HG02885 (cell line): ENCODE measurements around the gene ACAT2.
"Not testable (repeated sequence)": the region's sequence is repeated elsewhere in the genome, so short reads cannot be mapped to it uniquely, and the experiment has no call there.

Source experiments
- ATAC-seq: cut with Tn5 transposase; IDR thresholded peaks from one replicate; pipeline ENCODE4 v1.9.1; 2021; ENCODE audit warnings: mild to moderate bottlenecking; ENCODE audit not compliant: unreplicated experiment, poor library complexity

ACAT2 gene

GRCh38 chr6:159761873-159762680 lies at the start of gene ACAT2:
Gene ACAT2, plus strand, starts transcription at chr6:159762045. Its CDS starts 43 bp downstream, at chr6:159762088.
- peak; percentile 96 for ATAC-seq

- ATAC-seq, result not testable (repeated sequence)
Observed at GRCh38 chr6:159712389-159712788, 49.5 kb upstream of the ACAT2 start.

GRCh38 chr6:159713984-159714383 lies 47.9 kb upstream of the ACAT2 start:
- no peak for ATAC-seq

- ATAC-seq, result no peak
Observed at GRCh38 chr6:159714404-159714803, 47.4 kb upstream of the ACAT2 start.

- no peak for ATAC-seq
Observed at GRCh38 chr6:159715166-159715565, 46.7 kb upstream of the ACAT2 start.

- no peak for ATAC-seq
Observed at GRCh38 chr6:159715605-159716004, 46.2 kb upstream of the ACAT2 start.

GRCh38 chr6:159716247-159717096 lies 45.4 kb upstream of the ACAT2 start:
- no peak for ATAC-seq

GRCh38 chr6:159718634-159719033 lies 43.2 kb upstream of the ACAT2 start:
- ATAC-seq, result no peak

- no peak for ATAC-seq
Observed at GRCh38 chr6:159719287-159719686, 42.6 kb upstream of the ACAT2 start.

GRCh38 chr6:159720708-159721107 lies 41.1 kb upstream of the ACAT2 start:
- ATAC-seq, result no peak

- ATAC-seq, result not testable (repeated sequence)
Observed at GRCh38 chr6:159721981-159722380, 39.9 kb upstream of the ACAT2 start.

GRCh38 chr6:159722655-159723054 lies 39.2 kb upstream of the ACAT2 start:
- ATAC-seq, result no peak

- no peak for ATAC-seq
Observed at GRCh38 chr6:159723259-159723658, 38.6 kb upstream of the ACAT2 start.

GRCh38 chr6:159724778-159725177 lies 37.1 kb upstream of the ACAT2 start:
- ATAC-seq, result no peak

- ATAC-seq, result not testable (repeated sequence)
Observed at GRCh38 chr6:159725208-159725607, 36.6 kb upstream of the ACAT2 start.

GRCh38 chr6:159726255-159726917 lies 35.5 kb upstream of the ACAT2 start:
- ATAC-seq, result peak; percentile 25

GRCh38 chr6:159726918-159727716 lies 34.7 kb upstream of the ACAT2 start, which contains the start of gene WTAP:
Gene WTAP, plus strand, starts transcription at chr6:159727506. Its CDS starts 8,760 bp downstream, at chr6:159736266.
- peak; percentile 84 for ATAC-seq

GRCh38 chr6:159727717-159728445 lies 34.0 kb upstream of the ACAT2 start:
- peak; percentile 32 for ATAC-seq

GRCh38 chr6:159728531-159728964 lies 33.3 kb upstream of the ACAT2 start:
- ATAC-seq, result no peak
